ENCODE data around the gene GNAL.

- TF ChIP-seq CTCF (IDR thresholded peaks at IDR 0.05): no peak
- TF ChIP-seq POLR2A (IDR thresholded peaks at IDR 0.05): no peak
These were observed 217.1 kb downstream of the GNAL start for GRCh38 chr18:11906176-11906575.

Data from body of pancreas (tissue), 4 donors.